Stimulated activated CD8-positive, alpha-beta memory T cell treated with anti-CD3 and anti-CD28 coated beads, Interleukin-4, amount 100 ng/mL, for 4 hours (primary cell): ENCODE measurements around the gene SEMA3G.

ENCODE experiments used
- DNase-seq, 2 donors: peaks; one replicate each; pipeline ENCODE4 v3.0.0-alpha.2; 2020; ENCODE audit warnings: low read depth in 2 of 2, low spot score in 1 of 2

Gene SEMA3G

GRCh38 chr3:52454938-52455282, 10.0 kb upstream of the SEMA3G start:
- no peak for DNase-seq

GRCh38 chr3:52454250-52454937, 9.5 kb upstream of the SEMA3G start:
- no peak for DNase-seq

- DNase-seq: no peak
These were observed 8.8 kb upstream of the SEMA3G start, which contains the start of gene TNNC1 for GRCh38 chr3:52453496-52454249. TSS of gene TNNC1 (minus strand) at chr3:52454041. CDS start at chr3:52454015, 26 bp downstream.

GRCh38 chr3:52452570-52453221, 7.8 kb upstream of the SEMA3G start:
- no peak for DNase-seq

- no peak for DNase-seq
These were observed 7.2 kb upstream of the SEMA3G start for GRCh38 chr3:52452126-52452525.

GRCh38 chr3:52451237-52452083, 6.6 kb upstream of the SEMA3G start:
- DNase-seq: no peak

- DNase-seq: no peak
These were observed 5.8 kb upstream of the SEMA3G start for GRCh38 chr3:52450489-52451236.

- no peak for DNase-seq
These were observed 2.8 kb upstream of the SEMA3G start for GRCh38 chr3:52447512-52448355.

- DNase-seq: peak; percentile 28 to 52
These were observed 2.0 kb upstream of the SEMA3G start for GRCh38 chr3:52446631-52447511.

- DNase-seq: no peak
These were observed 1.1 kb upstream of the SEMA3G start for GRCh38 chr3:52446042-52446441.

- DNase-seq: no peak
These were observed 864 bp downstream of the SEMA3G start for GRCh38 chr3:52443791-52444687.

- no peak for DNase-seq
These were observed 1.7 kb downstream of the SEMA3G start for GRCh38 chr3:52443268-52443610.

- DNase-seq: no peak
These were observed 2.3 kb downstream of the SEMA3G start for GRCh38 chr3:52442409-52443267.

GRCh38 chr3:52441772-52442332, 3.1 kb downstream of the SEMA3G start:
- no peak for DNase-seq

GRCh38 chr3:52441091-52441771, 3.7 kb downstream of the SEMA3G start:
- DNase-seq: no peak

GRCh38 chr3:52440671-52441070, 4.2 kb downstream of the SEMA3G start:
- no peak for DNase-seq
